HEK293T (cell line): ENCODE measurements around the gene SETBP1.

Experiments used
- CTCF ChIA-PET: fragments of 350-600 bp; formaldehyde crosslinking; extraction: SDS; loops from one replicate; lab custom pipeline; 2021; ENCODE audit warnings: antibody characterized with exemption, inconsistent platforms; lab: Yijun Ruan, JAX
- POLR2A ChIA-PET: fragments of 350-600 bp; formaldehyde crosslinking; extraction: SDS; loops from one replicate; lab custom pipeline; 2020; ENCODE audit warnings: antibody characterized with exemption, inconsistent platforms; lab: Yijun Ruan, JAX
- DNase-seq: peaks from one replicate; pipeline ENCODE4 v3.0.0; 2012; ENCODE audit warnings: mixed read lengths; ENCODE audit errors: extremely low spot score
- ARNT ChIP-seq: fragments of 450-650 bp; IDR thresholded peaks from 2 replicates; pipeline ENCODE4 v1.6.1; 2017; ENCODE audit warnings: mild to moderate bottlenecking
- BHLHE40 ChIP-seq: fragments of 450-650 bp; IDR thresholded peaks from 2 replicates; pipeline ENCODE4 v1.6.1; 2016; ENCODE audit warnings: mild to moderate bottlenecking, moderate library complexity, borderline replicate concordance
- CTBP1 ChIP-seq: fragments of 450-650 bp; IDR thresholded peaks from 2 replicates; pipeline ENCODE4 v1.6.1; 2016; ENCODE audit warnings: borderline replicate concordance
- ELF4 ChIP-seq: fragments of 450-650 bp; IDR thresholded peaks from 2 replicates; pipeline ENCODE4 v1.6.1; 2017; ENCODE audit warnings: antibody characterized with exemption
- FOXA1 ChIP-seq: fragments of 450-650 bp; IDR thresholded peaks from 2 replicates; pipeline ENCODE4 v1.6.1; 2016; ENCODE audit warnings: mild to moderate bottlenecking
- FOXK2 ChIP-seq: fragments of 450-650 bp; IDR thresholded peaks from 2 replicates; pipeline ENCODE4 v1.6.1; 2016; ENCODE audit warnings: mild to moderate bottlenecking
- FOXM1 ChIP-seq: fragments of 450-650 bp; IDR thresholded peaks from 2 replicates; pipeline ENCODE4 v1.6.1; 2017; ENCODE audit warnings: mild to moderate bottlenecking, borderline replicate concordance
- HDGF ChIP-seq: fragments of 450-650 bp; IDR thresholded peaks from 2 replicates; pipeline ENCODE4 v1.6.1; 2017; ENCODE audit warnings: antibody characterized with exemption, borderline replicate concordance
- L3MBTL2 ChIP-seq: fragments of 450-650 bp; conservative IDR thresholded peaks from 2 replicates; pipeline ENCODE4 v1.6.1; 2016; ENCODE audit warnings: mild to moderate bottlenecking
- LEF1 ChIP-seq: fragments of 450-650 bp; IDR thresholded peaks from 2 replicates; pipeline ENCODE4 v1.6.1; 2017; ENCODE audit warnings: mild to moderate bottlenecking, borderline replicate concordance
- NFRKB ChIP-seq: fragments of 450-650 bp; IDR thresholded peaks from 2 replicates; pipeline ENCODE4 v1.6.1; 2016; ENCODE audit warnings: mild to moderate bottlenecking, moderate library complexity
- SP1 ChIP-seq: fragments of 450-650 bp; IDR thresholded peaks from 2 replicates; pipeline ENCODE4 v1.6.1; 2017
- SUZ12 ChIP-seq: fragments of 450-650 bp; IDR thresholded peaks from 2 replicates; pipeline ENCODE4 v1.6.1; 2016; ENCODE audit warnings: mild to moderate bottlenecking
- TARDBP ChIP-seq: fragments of 450-650 bp; IDR thresholded peaks from 2 replicates; pipeline ENCODE4 v1.6.1; 2016
- ZNF384 ChIP-seq: fragments of 450-650 bp; IDR thresholded peaks from 2 replicates; pipeline ENCODE4 v1.6.1; 2016
- TF ChIP-seq, protein P1 (sequence below): fragments of 450-650 bp; IDR thresholded peaks from 2 replicates; pipeline ENCODE4 v1.6.1; 2016

Gene SETBP1

DNA sequence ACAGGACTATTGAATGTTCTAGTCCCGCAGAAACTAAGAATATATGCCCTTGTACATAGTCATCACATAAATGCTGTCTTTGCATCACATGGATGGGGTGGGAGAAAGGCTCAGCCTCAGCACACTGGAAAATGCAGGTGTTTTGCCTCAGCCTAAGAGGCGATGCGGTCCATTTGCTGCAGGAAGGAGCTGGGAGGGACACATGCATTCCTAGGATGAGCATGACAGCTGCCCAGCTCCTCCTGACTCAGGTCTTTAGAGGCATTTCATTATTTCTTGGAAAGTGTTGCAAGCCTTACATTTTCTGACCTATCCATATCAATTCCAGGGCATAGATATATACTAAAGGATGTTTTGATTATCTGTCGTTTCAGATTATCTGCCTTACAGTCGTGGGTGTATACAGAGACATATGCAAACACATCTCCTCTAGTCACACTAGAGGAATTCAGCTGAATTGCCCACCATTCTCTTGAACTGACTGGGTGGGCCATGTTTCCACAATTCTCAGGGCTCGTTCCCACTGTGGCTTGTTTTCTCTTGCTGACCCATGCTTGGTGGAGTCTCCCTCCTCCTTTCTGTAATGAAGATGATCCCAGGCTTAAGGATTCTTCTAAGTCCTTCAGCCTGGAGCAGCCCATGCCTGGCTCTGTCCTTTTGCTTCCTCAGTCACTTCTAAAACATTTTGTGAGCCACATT, 156.9 kb downstream of the SETBP1 start:
- TF ChIP-seq, protein P1, sequence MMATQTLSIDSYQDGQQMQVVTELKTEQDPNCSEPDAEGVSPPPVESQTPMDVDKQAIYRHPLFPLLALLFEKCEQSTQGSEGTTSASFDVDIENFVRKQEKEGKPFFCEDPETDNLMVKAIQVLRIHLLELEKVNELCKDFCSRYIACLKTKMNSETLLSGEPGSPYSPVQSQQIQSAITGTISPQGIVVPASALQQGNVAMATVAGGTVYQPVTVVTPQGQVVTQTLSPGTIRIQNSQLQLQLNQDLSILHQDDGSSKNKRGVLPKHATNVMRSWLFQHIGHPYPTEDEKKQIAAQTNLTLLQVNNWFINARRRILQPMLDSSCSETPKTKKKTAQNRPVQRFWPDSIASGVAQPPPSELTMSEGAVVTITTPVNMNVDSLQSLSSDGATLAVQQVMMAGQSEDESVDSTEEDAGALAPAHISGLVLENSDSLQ = no peak
- TF ChIP-seq TARDBP = no peak
- no peak for TF ChIP-seq SP1
- no peak for TF ChIP-seq ELF4
- TF ChIP-seq FOXA1 = no peak
- no peak for TF ChIP-seq BHLHE40
- no peak for TF ChIP-seq LEF1
- TF ChIP-seq ZNF384 = no peak
- no peak for TF ChIP-seq FOXM1
- POLR2A ChIA-PET = no interaction called here
- no peak for DNase-seq
- CTCF ChIA-PET = interaction anchor here (0.7 kb wide), 1 partner anchor 23 kb away, joined by 3 read pairs; no protein-coding TSS in a partner anchor

DNA sequence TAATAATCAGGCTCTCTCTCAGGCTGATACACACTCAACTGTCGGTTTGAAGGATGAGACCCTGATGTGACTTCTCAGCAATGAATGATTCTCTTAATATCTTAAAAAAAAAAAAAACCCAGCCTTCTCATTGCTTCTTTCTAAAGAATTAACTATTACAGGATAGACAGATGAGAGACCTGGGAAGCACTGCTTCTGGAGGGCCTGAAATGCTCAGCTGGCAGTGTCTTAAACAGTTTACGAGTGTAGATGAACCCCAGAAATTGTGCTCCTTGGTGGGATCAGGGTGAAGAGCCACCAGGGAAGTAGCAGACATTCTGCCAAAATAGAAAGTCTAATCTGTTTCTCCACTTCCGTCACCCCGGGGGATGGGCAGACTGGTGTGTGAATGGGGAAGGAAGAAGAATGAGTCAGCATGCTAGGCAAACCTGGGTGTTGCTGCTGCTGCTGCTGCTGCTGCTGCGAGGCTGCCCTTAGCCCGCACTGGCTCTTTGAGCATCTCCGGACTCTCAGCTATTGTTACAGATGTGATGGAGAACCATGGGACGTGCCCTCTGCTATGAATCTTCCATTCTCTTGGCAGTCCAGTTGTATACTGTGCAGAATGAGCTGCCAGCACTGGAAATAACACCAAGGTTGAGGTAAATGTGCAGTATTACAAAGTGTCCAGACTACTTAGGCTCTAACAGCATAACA, 158.4 kb downstream of the SETBP1 start:
- ChIA-PET CTCF (no interaction called here), POLR2A (no interaction called here)
- no peak for DNase-seq
- TF ChIP-seq LEF1 = no peak
- TF ChIP-seq, protein P1 = no peak
- TF ChIP-seq ZNF384 = no peak
- TF ChIP-seq NFRKB = no peak
- no peak for TF ChIP-seq TARDBP
- no peak for TF ChIP-seq HDGF
- no peak for TF ChIP-seq FOXM1
- TF ChIP-seq SUZ12 = no peak
- no peak for TF ChIP-seq CTBP1
- no peak for TF ChIP-seq ARNT
- no peak for TF ChIP-seq SP1
- no peak for TF ChIP-seq BHLHE40

DNA sequence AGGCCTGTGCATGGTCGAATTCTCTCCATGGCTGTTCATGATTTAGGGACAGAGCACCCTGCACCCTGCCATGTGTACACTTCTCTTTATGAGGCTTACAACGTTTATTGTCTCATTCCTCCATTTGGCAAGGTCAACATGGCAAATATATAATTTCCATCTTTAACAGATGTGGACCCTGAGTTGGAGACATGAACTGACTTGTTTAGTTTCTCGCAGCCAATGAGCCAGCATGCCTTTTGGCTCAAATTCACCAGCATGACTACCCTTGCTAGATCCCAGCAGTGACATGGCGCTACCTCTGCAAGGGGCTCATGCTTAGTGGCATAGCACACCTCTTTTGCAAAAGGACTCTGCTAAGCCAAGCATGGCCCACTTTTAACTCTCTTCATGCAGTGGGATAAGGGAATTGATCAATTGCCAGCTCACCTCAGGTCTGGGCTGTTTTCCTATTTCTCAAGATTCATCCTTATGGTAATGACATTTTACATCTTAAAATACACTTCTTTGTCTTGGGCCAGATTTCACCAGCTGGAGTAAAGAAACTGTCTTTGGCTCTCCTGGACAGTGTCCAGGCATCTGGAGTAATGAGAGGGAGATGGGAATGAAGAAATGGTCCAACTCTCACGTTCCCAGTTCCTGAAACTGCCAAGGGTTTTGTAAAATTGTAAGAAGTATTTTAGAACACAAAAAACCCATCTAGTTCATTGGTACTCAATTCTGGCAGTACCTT, 159.5 kb downstream of the SETBP1 start:
- ChIA-PET POLR2A (no interaction called here), CTCF (interaction anchor here (0.8 kb wide), 1 partner anchor 116 kb away, joined by 3 read pairs; no protein-coding TSS in a partner anchor)
- DNase-seq = no peak
- TF ChIP-seq LEF1 (no peak), CTBP1 (no peak), SUZ12 (no peak)

DNA sequence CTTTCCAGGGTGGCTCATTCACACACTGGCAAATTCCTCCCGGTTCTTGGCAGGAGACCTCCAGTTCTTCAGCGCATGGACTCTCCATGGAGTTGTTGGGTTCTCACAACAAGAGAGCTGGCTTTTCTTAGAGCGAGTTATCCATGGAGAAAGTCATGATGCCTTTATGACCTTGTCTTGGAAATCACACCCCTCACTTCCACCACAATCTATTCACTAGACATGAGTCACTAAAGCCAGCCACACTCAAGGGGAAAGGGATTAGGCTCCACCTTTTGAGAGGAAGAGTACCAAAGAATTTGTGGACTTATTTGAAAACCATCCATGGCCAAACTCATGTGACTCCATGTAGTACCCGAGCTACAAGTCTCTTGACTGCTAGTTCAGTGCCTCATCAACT, 160.5 kb downstream of the SETBP1 start:
- ChIA-PET POLR2A (no interaction called here), CTCF (interaction anchor here (0.5 to 0.8 kb wide), 3 partner anchors 12 to 117 kb away, joined by 3 to 4 read pairs (median 3); no protein-coding TSS in a partner anchor)
- no peak for TF ChIP-seq L3MBTL2
- no peak for TF ChIP-seq ZNF384
- no peak for TF ChIP-seq HDGF
- no peak for TF ChIP-seq LEF1
- no peak for TF ChIP-seq TARDBP
- no peak for TF ChIP-seq ELF4
- no peak for TF ChIP-seq FOXM1
- TF ChIP-seq NFRKB = no peak
- TF ChIP-seq ARNT = no peak
- no peak for TF ChIP-seq SUZ12
- no peak for TF ChIP-seq SP1
- TF ChIP-seq FOXK2 = no peak
- no peak for DNase-seq

DNA sequence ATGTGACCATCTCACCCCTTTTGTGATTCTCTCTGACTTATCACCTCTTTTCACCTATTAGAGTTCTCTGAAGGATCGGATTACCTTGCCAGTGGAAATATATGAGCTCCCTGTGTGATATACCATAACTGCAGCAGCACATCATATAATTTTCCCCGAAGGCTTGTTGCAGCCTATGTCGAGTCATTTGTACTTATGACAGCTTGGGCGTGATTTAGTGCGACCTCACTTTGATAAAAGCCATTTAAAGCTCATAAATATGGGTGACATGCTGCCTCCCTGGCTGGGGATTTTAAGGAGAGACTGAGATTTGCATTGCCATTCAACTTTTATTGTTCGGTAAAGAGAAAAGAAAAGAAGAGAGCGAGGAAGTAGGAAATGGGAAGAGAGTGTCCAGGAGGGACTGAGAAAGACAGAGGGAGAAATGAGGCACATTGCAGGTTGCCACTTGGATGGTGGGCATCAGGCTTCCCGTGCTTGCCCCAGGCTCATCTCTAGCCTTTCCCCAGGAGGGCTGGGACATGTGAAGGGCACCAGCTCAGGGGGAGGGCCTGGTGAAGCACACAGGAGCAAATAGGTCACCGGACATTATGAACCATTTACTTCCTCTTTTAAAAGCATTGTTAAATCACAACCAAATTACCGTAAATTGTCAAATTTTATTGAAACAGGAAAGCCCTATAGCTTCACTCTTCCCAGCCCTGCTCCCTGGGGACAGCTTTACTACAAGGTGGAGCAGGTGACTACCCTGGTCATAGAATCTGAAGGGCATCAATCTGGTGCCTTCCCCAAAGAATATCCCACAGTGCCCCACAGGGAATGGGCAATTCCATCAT, 161.3 kb downstream of the SETBP1 start:
- CTCF ChIA-PET = interaction anchor here (0.5 kb wide), 1 partner anchor 13 kb away, joined by 3 read pairs; no protein-coding TSS in a partner anchor
- TF ChIP-seq ARNT (no peak), ZNF384 (no peak), ELF4 (no peak), FOXA1 (no peak), FOXM1 (no peak)
- DNase-seq = no peak
- POLR2A ChIA-PET = no interaction called here

DNA sequence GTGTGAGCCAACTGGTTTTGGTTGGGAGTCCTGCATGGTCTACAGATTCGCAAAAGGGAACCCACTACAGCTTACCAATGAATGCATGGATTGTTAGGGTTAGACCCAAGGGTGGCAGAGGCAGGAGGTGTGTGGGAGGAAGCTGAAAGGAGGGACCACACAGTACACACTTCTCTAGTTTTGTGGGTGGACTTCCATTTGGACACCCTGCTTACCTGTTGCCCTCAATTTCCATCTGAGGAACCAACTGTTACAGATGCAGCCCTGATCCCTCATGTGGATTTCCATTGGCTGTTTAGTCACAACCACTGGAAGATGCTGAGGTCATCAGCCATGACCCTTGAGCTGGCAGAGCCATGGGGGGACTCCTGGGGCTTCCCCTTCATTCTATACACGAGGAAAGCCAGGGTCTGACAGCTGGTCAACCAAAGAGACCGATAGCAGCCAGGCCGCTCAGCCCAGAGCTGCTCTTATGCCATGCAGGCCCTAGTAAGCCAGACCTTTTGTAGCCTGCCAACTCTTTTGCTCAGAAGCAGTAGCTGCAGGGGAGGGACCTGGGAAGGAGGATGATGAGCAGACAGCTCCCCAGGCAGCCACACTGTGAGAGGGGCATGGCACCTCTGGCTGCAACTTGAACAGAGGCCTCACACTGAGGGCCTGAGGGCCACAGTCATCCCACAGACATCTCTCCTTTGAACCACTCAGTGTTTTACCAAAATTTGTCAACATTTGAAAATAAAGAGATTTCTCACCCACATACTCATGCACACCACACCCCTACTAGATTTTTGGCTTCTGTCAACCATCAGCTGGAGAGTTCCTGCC, 162.1 kb downstream of the SETBP1 start:
- CTCF ChIA-PET = no interaction called here
- TF ChIP-seq ARNT = no peak
- TF ChIP-seq SP1 = no peak
- no peak for DNase-seq
- POLR2A ChIA-PET = no interaction called here
